Prostate gland (tissue), 2 donors: ENCODE data around the gene FBXL3.

ENCODE experiments used
- CTCF ChIP-seq, 4 experiments: fragments of 200-600 bp in 2 of 4; fragments of 450-650 bp in 2 of 4; sonication (generic) in 2 of 4; IDR thresholded peaks; 1 replicate in 3 of 4; 2 replicates in 1 of 4; pipeline ENCODE4 v1.5.1; 2016 to 2019; ENCODE audit warnings: antibody characterized with exemption in 4 of 4, mild to moderate bottlenecking in 2 of 4, moderate library complexity in 2 of 4
- POLR2A ChIP-seq: fragments of 450-650 bp; IDR thresholded peaks from one replicate; pipeline ENCODE4 v1.6.1; 2016; ENCODE audit warnings: antibody characterized with exemption, mild to moderate bottlenecking
- POLR2AphosphoS5 ChIP-seq: sonication (generic); formaldehyde crosslinking; IDR thresholded peaks from one replicate; pipeline ENCODE4 v1.6.1; 2017; ENCODE audit warnings: antibody characterized with exemption

GRCh38 chr13:77014906-77015685 lies 11.9 kb downstream of the FBXL3 start:
- no peak for TF ChIP-seq POLR2A
- TF ChIP-seq CTCF (IDR thresholded peaks at IDR 0.05) = no peak
- no peak for TF ChIP-seq POLR2AphosphoS5
